GM21825 (cell line): ENCODE results near the gene CEP57L1.
"Not testable (repeated sequence)": the region's sequence is repeated elsewhere in the genome, so short reads cannot be mapped to it uniquely, and the experiment has no call there.

Experiments used
- ATAC-seq: cut with Tn5 transposase; IDR thresholded peaks from one replicate; pipeline ENCODE4 v1.9.1; 2021; ENCODE audit warnings: mild to moderate bottlenecking, moderate library complexity; ENCODE audit not compliant: unreplicated experiment

CEP57L1 gene

DNA sequence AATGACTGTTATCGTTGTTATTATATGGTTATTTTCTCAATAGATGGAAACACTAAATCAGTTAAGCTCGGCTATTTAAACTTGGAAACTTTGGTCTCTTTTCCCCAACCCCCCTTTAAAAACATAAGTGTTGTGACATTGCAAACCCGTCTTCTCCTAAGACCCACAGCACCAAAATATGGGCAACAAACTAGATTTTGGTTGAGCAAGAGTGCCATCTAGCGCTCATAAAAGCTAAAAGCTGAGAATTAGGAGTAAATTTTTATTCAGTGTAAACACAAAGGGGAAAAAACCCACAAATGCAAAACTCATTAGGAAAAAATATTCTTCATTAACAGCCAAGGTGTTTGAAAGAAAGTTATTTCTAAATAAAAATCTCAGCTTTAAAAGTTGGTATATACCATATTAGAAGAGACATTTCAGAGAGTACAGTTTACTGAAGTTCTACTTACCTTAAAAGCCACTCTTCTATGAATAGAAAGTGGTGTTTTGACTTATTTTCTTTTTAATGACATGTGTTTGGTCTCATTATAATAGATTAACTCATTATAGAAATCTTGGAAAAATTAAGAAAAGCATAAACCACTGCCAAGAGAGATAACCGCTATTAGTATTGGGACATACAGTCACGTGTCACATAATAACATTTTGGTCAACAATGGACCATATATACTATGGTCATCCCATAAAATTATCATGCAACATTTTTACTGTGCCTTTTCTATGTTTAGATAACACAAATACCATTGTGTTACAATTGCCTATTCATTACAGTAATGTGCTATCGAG lies 21.8 kb upstream of the CEP57L1 start:
- no peak for ATAC-seq

DNA sequence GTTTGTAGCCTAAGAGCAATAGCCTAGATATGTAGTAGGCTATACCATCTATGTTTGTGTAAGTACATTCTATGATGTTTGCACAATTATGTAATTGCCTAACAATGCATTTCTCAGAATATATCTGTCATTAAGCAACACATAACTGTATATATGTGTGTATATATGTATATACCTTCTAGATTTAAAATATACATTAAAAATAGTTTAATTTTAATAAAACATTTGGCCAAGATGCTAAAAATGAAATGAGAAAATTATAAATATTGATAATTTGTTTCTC lies 21.2 kb upstream of the CEP57L1 start:
- no peak for ATAC-seq

DNA sequence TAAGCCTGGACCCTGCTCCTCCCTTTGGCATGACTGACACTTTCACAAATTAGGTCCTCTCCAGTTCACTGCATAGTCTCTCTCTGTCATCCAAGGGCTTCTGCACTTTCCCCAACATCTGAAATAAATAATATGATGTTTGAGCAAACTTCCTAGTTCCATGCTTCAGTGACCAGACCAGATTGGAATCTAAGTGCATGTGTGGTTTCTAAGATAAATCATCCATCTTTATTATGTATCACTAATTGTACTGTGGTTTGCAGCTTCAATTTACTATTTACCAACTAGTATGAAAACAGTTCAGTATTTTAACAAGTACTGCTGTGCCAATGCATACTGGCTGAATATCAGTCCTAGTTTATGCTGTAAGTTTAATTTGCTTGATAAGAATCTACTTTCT lies 19.4 kb upstream of the CEP57L1 start:
- ATAC-seq = no peak

DNA sequence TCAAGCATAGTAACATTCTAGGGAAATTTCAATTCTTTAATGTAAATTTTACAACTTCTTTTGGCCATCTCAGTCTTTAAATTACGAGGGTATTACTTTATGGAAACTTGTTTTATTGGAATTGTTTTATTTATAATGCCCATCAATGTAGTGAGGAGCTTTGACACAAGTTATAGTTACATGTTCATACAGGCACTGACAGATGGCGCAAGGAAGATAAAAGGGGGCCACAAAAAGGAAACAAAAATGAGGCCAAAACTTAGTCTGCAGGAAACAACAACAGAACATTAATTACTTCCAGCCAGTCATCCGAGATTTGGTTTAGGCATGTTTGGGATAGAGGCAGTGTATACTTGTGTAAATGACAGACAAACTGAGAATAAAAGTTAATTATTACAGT lies 18.9 kb upstream of the CEP57L1 start:
- ATAC-seq = no peak

DNA sequence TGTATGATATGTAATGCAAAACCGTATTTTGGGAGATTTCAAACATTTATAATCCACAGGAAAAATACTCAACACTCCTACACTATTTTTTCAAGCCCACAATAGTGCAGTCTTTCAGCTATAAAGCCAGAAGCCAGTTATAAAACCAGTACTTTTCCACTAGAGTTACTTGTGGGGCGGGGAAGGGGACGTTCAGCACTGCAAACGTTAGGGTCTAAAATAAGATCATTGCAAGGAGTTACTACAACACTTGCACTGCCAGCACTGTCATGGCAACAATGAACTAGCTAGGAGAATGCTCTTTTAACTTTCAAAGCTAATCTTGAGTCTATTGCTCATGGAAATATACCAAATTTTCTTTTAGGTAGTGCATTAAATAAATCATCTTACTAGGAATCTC lies 15.3 kb upstream of the CEP57L1 start:
- ATAC-seq = no peak

DNA sequence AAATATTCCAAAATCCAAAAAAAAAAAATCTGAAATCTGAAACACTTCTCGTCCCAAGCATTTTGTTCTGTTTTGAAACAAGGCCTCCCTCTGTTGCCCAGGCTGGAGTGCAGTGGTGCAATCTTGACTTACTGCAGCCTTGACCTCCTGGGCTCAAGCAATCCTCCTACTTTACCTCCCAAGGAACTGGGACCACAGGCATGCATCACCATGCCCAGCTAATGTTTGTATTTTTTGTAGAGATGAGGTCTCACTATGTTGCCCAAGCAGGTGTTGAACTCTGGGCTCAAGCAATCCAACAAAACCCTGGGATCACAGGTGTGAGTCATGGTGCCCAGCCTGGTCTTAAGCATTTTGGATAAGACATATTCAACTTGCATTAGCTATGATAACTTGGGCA lies 14.3 kb upstream of the CEP57L1 start:
- no peak for ATAC-seq

DNA sequence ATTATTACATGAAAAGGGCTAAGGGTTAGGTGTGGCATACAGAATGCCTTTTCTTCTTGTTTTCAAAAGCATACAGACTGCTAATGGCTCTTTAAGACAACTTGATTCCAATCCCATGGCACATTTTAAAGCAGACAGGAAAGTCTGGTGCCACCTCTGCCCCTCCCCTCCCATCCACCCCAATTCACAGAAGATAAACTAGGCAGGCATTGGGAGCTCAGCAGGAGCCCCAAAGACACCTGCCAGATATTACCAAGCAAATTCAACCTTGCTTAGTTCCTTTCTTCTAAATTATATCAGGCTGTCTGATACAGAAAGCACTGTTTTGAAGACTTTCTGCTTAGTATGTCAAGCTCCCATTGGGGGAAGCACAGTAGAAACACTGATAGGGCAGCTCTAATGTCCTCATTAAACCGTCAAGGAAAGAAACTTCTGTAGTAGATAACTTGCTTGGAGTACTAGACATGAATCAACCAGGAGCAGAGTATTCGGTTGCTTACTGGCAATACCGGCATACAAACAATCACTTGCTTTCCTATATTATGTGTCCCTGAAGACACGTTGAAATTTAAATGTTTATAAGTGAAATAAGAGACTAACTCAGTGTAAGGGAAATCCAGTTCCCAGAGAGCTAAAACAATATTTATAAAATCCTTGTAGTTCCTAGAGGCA lies 13.7 kb upstream of the CEP57L1 start:
- ATAC-seq = no peak

DNA sequence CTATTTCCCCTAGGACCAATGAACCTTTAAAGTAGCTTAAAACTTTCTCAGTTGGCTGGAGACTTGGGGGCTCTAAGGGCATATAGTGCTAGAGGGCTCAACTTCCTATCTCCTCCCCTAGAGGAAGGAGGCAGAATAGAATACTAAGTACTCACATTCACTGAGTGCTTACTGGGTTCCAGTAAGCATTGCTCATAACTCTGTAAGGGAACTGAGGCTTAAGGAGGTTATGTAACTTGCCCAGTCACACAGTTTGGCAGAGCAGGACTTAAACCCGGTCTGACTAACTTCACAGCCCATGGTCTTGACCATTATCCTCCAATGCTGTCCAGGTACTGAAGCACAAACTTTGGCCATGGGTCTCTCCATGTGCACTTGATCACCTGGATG lies 13.1 kb upstream of the CEP57L1 start:
- no peak for ATAC-seq

DNA sequence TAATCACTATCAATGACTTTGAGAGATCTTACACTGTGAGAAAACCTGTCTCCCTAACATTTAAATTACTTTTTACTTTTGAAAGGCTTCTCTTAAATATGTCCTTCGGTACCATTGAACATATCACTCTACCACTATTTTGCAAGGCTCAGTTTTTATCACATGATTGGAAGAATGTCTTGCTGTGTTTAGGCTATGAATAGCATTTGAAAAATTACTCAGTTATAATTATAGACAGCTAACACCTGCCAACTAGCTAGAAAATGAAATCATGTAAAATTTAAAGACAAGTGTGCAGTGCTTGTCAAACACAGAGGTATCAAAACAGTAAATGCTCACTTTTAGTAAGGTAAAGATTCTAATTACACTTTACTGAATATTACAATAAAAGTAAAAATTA lies 11.7 kb upstream of the CEP57L1 start:
- ATAC-seq = no peak

DNA sequence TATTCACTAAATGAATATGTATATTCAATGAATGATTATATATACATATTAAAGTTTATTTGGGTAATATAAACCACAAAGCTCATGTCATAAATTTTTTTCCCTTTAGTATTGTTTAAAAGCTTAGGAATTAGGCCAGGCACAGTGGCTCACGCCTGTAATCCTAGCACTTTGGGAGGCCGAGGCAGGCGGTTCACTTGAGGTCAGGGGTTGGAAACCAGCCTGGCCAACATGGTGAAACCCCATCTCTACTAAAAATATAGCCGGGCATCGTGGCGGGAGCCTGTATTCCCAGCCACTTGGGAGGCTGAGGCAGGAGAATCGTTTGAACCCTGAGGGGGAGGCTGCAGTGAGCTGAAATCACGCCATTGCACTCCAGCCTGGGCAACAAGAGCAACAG lies 11.2 kb upstream of the CEP57L1 start:
- ATAC-seq = not testable (repeated sequence)

DNA sequence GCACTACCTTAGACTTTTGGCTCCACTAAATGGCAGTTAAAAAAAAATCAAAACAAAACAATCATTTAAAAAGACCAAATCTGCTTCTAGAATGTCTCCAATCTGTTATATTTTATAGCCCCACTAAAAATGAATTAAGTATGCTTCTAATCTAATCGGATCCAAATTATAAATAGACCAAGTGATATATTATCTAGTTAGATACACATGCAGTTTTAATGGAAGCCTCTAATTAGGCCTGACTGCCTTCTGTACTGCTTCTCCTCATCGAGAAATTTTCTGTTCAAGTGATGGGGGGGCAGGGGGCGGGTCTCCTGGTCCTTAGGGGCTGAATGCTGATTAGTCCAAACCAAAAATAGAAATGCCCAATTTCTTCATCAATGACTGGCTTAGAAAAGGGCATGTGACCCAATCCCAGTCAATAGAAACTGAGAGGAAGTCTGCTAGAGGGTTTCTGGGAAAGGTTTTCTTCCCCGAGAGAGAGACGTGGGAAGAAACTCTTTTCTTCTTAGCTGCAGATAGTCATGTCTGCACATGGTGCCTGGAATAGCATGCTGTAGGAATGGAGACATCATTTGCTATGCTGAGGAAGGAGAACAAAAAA lies 7.5 kb upstream of the CEP57L1 start:
- ATAC-seq = no peak

DNA sequence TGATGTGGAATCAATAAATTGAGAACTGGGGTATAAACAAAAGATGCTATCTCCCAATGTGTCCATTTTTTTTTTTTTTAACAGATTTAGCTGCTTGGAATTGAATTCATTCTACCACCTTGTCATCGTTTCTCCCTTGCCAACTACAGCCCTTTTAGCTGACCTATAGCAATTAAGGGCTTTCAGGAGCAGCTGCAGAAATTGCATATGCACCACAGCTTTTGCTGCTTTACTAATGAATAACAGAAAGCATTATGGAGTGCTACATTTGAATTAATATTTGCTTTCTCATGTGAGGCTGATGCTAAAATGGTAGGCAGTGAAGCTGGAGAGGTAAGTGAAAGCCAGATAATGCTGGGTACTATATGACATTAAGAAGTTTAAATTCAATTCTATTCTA lies 6.3 kb upstream of the CEP57L1 start:
- ATAC-seq = no peak

DNA sequence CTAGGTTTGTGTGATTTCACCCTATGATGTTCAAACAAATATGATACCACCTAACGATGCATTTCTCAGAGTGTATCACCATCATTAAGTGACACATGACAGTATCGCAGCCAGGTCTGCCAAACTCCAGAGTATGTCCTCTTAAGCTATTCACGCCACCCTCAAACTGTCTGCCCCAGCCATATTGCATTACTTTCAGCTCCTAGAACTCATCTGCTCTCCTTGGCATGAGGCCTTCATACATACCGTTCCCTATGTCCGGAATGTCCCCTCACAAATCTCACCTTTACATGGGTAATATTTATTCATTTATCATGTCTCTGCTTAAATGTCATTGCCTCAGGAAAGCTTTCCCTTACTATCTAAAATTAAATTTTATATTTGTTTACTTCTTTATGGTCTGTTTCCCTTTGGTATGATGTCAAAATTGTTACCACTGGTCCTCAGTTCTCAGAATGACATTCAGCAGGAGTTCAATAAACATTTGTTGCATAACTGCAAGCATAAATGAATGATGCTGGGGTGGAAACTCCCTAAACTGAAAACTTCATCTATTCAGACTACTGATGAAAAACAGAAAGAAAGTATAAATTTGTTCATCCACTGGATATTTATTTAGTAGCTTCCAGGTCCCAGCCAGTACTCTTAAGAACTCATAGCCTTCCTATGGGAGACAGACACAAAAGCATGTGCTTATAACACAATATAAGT lies 3.8 kb upstream of the CEP57L1 start:
- ATAC-seq = no peak

DNA sequence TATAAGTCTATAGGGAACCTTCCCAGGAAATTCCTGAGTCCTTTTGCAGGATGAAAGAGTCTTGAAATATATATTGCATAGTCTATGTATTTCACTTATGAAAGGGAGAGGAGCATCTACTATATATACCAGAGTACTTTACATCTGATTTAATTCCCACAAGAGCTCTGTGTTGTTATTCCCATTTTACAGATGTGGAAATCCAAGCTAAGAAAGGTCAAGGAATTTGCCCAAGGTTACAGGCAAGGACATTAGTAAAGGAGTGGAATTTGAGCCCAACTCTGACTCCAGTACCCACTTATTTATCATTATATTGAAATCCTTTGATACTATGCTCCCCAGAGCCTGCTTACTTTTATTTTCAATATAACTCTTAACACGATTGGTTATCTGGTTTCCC lies 3.2 kb upstream of the CEP57L1 start:
- ATAC-seq = no peak

DNA sequence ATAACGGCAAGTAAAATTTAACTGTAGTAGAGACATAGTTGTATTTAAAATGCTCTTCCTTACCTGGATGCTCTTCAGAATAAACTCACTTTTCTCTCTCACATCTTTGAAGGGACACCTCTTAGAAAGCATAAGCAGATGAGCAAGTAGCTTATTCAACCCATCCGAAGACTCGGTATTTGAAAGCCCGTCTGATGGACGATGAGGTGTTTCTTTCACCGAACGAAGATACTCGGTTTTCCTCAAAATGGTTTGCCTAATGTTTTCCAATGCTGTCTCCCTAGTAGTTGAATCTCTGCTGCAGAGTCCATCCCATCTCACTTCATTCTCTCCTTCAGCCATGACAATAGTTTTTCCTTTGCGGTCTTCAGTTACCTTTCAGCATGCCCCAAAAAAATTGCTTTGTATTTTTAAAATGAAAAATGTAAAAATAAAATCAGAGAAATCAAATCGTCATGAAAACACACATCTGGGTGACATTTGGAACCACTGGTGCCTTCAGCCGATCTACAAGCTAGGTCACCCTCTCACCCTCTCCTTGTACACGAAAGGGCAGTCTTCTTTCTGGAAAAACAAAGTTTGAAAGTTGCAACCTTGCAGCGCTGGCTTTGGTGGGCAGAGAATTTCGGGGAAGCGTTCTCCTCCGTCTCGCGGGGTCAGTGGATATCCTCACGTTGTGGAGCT lies 1.4 kb upstream of the CEP57L1 start:
- no peak for ATAC-seq

DNA sequence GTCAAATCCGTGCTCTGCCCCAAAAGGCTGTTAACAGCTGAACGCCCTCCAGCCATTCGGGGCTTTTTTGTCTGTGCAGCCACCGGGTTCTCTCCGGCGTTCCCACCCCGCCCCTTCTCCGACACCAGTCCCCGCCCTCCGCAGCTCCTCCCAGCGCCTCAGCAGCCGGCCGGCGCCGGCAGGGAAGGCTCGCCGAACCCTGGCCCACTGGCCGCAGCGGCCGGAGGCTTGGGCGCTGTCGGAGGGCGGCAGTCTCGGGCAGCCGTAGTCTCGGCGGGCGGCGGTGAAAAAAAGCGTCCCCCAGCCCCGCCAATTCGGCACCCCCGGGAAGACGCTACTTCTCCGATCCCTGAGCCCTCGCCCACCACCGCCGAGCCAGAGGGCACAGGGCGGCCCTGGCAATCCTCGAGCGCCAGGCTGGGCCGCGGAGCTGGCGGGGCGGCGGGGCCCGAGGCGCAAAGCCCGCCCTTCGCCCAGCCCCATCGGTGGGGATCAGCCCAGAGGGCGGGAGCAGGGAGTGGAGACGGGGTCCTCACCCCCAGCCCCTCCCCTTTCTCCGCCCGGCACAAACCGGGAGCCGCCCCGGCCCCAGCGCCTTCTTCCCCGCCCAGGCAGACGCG lies 781 bp upstream of the CEP57L1 start, which contains the start of gene SESN1:
TSS of gene SESN1 (minus strand) at position 431 of the 620 bp plus-strand sequence. CDS start 773 bp downstream, outside the sequence.
- peak; percentile 55 for ATAC-seq

DNA sequence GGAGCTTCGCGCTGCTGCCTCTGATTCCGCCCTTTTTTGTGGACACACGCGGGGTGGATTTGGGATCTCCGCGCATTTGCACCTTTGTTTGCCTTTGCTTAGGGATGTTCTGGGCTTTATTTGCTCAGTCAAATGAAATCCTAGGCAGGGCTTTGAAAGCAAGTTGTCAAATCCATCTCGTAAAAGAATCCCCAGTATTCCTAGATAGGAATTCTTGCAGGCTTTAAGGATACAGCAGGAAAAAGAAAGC lies 453 bp downstream of the CEP57L1 start:
- ATAC-seq = no peak

DNA sequence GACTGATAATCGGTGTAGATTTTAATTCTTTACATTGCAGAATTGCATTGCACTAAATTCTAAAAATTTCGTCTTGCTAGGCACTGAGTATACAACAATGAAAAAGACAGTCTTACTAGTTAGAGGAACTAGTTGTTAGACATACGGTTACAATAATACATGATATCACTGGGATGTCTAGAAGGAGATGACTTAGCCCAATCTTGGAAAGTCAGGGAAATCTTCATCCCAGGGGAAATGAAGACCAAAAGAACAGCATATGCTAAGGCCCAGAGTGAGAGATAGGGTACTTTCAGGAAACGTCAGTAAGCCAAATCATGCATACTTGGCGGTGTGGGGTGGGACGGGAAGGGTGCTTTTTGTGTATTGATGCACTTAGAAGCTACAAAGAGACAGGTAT lies 901 bp downstream of the CEP57L1 start:
- no peak for ATAC-seq

DNA sequence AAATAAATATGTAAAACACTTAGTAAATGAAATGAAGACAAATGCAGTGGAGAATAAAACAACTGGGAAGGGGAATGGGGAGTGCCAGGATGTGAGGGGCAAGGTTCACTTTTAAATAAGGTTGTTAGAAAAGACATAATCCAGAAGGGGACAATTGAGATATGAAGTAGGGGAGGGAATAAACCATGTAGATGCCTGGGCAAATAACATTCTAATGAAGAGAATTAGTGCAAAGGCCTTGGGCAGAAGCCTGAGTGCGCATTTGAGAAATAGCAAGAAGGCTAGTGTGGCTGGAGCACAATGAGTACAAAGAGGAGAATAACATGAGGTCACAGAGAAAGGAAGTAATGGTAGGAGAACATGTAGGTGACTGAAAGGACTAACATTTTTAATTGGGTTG lies 2.4 kb downstream of the CEP57L1 start:
- ATAC-seq = no peak

DNA sequence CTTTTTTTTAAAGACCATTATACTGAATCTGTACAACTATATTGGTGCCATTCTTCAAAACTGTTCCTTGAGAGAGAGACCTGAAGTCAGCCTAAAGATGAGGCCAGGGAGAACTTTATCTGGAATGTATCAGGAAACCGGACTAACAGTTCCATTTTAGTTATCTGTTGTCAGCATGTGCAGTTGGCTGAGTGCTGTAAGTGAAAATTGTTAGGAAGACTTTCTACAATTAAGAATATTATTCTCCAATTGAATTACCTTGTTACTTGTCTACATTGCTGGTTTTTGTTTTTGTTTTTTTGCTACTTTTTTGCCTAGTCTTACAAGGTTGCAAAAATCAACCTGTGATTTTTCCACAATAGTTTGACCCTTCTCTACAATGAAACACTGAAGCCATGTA lies 7.5 kb downstream of the CEP57L1 start:
- ATAC-seq = no peak

DNA sequence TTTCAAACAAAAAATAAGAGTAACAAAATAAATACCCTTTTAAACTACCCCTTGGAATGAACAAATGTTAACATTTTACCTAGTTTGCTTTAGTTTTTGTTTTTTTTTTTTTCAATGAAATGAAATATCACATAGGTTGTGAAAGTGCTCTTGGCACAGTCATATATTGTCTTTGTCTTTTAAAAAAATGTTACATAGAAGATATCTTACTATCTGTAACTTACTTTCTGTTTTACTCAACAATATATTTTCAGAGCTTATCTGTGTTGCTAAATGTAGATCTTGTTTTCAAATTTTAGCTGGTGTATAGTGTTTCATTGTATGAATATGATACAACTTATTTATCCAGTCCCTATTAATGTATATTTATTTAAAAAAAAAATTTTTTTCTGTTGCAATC lies 8.6 kb downstream of the CEP57L1 start:
- ATAC-seq = no peak
